SK-N-SH treated with all-trans-retinoic acid at 6 μM for 48 hours (cell line): ENCODE data around the gene BPGM.

Experiments
- ARNTL ChIP-seq: fragments of 450-650 bp; formaldehyde crosslinking; IDR thresholded peaks from 2 replicates; pipeline ENCODE4 v1.5.0; 2020; ENCODE audit warnings: low read depth, mild to moderate bottlenecking, moderate library complexity, borderline replicate concordance
- CREB5 ChIP-seq: fragments of 250-450 bp; sonication (Bioruptor Pico); IDR thresholded peaks from 2 replicates; pipeline ENCODE4 v1.5.1; 2020; ENCODE audit warnings: low read depth, mild to moderate bottlenecking, moderate library complexity
- ESRRG ChIP-seq: fragments of 250-450 bp; sonication (Bioruptor Pico); IDR thresholded peaks from 2 replicates; pipeline ENCODE4 v1.6.1; 2021; ENCODE audit warnings: mild to moderate bottlenecking
- PATZ1 ChIP-seq: fragments of 250-450 bp; sonication (Bioruptor Pico); IDR thresholded peaks from 2 replicates; pipeline ENCODE4 v1.8.0; 2020; ENCODE audit warnings: mild to moderate bottlenecking, moderate library complexity, borderline replicate concordance
- PPARA ChIP-seq: fragments of 250-450 bp; sonication (Bioruptor Pico); IDR thresholded peaks from 2 replicates; pipeline ENCODE4 v1.5.0; 2020; ENCODE audit warnings: mild to moderate bottlenecking, borderline replicate concordance
- RARB ChIP-seq: fragments of 250-450 bp; sonication (Bioruptor Pico); IDR thresholded peaks from 2 replicates; pipeline ENCODE4 v1.8.0; 2021; ENCODE audit warnings: mild to moderate bottlenecking, moderate library complexity
- ZFP30 ChIP-seq: fragments of 450-650 bp; formaldehyde crosslinking; IDR thresholded peaks from 2 replicates; pipeline ENCODE4 v1.5.0; 2022; ENCODE audit warnings: mild to moderate bottlenecking, moderate library complexity
- ZNF565 ChIP-seq: fragments of 450-650 bp; formaldehyde crosslinking; conservative IDR thresholded peaks from 2 replicates; pipeline ENCODE4 v1.5.0; 2020; ENCODE audit warnings: low read depth, mild to moderate bottlenecking, moderate library complexity

GRCh38 chr7:134718211-134718875, 71.7 kb downstream of the BPGM start:
- TF ChIP-seq ESRRG (CRISPR knock-in tag) (no peak), RARB (CRISPR knock-in tag) (no peak), CREB5 (CRISPR knock-in tag) (no peak), PPARA (CRISPR knock-in tag) (no peak), ARNTL (CRISPR knock-in tag) (no peak), PATZ1 (no peak), ZNF565 (CRISPR knock-in tag) (no peak), ZFP30 (CRISPR knock-in tag) (no peak)
